ENCODE measurements around the gene BCO2.

The BCO2 gene

DNA sequence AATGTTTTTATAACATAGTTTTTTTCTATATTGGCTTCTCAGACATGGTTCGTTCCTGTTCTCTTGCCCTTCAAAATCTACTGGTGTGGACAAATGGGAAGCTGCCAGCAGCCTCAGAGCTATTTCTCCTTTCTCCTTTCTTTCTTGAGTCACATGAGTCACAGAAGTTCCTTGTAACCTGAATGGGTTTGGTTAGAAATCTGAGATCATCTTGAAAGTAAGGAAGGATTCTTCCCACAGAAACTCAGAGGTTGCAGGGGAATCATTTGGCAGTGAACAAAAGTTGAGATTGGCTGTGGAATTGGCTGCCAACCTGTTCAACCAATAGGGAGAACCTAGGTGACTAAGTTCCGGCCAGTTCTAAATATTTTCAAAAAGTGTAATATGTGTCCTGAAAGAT is 72.9 kb downstream of the BCO2 start:
- no peak for DNase-seq (ENCODE audit: low read depth in 2 of 2)

DNA sequence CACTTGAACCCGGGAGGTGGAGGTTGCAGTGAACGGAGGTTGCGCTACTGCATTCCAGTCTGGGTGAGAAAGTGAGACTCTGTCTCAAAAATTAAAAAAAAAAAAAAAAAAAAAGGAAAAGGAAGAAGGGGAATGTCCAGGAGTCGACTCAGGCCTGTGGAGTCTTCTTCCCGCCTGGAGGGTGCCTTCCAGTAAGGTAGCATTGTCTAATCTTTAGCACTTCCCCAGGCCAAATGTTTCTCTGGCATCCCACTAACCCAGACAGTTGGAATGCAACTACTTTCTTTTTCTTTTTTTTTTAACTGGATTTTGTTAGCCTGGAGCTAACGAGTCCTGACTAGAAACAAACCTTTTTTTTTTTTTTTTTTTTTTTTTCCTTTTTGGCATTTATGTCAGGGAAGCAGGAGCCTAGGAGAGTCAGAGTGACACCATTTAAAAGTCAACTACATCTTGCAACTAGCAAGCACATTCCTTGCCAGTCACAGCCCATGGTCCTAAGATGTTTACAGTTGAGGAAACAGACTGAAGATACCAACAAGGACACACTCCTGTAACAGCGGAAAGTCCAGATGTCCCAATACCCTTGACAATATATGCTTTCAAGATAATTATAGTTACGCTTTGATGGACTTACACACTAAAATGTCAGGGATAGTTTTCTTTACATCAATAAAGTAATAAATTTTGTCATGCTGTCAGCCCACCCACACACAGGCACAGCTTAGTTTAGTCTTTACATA is 74.7 kb downstream of the BCO2 start:
- DNase-seq (ENCODE audit: low read depth in 2 of 2), result no peak

DNA sequence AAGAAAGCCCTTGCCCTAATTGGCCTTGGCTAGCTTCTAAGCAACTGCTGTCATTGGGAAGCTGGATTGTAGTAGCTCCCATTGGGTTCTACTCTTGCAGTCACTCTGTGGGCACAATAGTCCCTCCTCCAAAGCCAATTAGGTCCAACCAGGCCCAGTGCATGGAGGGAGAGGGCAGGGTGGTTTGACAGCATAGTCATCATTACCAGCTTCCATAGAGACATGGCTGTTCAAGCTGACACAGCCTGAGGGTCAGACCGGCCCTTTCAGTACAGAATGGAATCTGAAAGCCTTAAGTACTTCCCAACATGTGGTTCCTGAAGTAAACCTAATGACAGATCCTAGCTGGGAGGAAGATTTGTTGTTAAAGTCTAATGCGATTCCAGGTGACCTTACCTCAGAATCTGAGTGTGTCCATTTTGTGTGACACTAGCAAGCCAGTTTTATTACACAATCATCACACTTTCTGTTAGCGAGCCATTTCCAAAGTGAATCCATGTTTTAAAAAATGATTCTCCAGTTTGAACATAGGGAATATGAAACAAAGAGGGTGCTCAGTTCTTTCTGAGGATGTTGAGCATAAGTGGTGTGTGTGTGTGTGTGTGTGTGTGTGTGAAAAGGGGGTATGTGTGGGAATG is 78.4 kb downstream of the BCO2 start:
- DNase-seq (ENCODE audit: low read depth in 2 of 2), result no peak

DNA sequence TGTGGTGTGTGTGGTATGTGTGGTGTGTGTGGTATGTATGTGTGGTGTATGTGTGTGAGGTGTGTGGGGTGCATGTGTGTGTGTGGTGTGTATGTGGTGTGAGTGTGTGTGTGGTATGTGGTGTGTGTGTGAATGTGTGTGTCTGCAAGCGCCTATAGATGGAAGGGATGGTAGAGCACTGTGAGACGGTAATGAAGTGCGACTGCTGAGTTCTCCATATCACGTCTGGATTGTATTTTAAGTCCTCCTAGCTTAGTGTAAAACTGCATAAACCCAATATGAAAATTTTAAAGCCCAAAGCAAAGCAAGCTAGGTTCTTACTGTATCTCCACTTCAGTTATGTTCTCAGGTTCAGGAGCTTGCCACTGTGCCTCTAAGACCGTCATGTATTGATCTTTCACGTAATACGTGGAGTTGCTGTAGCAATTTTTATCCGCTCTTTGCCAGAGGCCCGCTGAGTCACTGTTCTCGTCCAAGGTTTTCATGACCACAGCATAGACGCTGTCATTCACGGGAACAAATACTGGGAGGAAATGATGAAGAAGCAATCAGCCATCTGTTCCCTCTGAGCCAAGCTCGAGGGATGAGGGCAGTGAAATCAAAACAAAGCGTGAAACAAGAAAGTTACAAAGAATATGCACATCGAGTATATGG is 79.9 kb downstream of the BCO2 start:
- no peak for DNase-seq (ENCODE audit: low read depth in 2 of 2)

DNA sequence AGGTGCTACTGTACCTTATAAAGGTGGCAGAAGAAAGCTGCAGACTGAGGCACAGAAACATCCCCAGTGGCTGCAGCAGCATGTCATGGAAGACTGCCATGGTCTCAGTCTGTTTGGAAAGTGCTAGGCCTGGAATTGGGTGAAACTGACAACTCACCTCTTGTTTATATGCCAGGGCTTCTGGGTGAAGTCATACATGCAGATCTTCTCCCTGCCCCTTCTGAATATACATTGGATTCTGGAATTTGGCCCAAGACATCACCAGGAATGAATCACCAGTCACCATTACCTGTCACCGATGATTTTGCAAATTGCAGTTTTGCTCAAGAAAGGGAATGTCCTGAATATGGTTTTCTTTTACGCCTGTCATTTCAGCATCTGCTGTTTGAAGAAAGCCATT is 85.2 kb downstream of the BCO2 start, which contains the start of gene PLET1:
PLET1 (minus strand) TSS at position 371 of the 400 bp plus-strand sequence; CDS start at position 100, 271 bp downstream.
- no peak for DNase-seq (ENCODE audit: low read depth in 2 of 2)

DNA sequence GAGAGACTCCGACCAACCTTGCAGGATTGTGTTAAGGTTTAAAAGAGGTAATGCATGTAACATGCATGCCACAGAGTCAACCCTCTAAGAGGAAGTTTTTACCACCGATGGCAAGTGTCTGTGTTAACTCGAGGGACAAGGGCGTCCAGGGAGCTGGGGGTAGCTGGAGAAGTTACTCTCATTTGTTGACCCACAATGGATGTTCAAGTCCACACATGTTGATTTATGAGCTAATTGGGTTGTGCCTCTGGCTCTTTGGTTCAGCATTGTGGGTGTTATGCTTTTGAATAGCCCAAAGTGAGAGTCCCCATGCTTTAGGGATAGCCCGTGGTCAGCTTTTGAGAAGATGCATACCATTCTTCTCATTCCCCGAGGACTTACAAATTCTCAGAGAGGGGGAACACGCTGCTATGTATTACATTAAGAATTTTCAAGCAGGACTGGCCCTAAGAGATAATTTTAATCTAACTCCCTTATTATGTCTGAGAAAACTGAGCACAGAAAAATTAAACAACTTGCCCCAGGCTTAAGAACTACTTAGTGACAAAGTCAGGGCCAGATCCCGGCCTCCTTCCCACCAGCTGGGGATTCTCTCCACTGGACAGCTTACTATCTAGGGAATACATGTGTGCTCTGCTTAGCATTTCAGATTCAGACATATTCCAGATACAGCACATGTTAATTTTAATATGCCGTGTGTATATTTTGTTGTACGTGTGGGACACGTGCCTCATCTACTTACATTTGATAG is 90.5 kb downstream of the BCO2 start:
- DNase-seq (ENCODE audit: low read depth in 2 of 2), result no peak

DNA sequence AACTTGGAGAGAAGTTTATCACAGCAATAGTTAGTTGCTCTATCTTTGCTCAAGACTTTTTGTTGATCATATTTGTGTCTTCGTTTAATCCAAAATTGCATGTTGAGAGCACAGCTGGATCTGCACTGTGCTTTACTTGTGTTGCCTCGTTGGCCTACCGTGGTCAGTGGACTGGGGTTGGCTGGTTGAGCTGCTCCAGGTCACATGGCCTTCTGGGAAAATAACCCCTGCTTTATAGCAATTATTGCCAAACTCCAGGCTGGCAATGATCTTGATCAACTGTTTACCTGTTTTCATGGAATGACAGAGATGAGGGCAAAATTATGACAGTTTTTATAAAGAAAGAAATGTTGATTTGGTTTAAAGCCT is 91.1 kb downstream of the BCO2 start:
- DNase-seq (ENCODE audit: low read depth in 2 of 2), result no peak

DNA sequence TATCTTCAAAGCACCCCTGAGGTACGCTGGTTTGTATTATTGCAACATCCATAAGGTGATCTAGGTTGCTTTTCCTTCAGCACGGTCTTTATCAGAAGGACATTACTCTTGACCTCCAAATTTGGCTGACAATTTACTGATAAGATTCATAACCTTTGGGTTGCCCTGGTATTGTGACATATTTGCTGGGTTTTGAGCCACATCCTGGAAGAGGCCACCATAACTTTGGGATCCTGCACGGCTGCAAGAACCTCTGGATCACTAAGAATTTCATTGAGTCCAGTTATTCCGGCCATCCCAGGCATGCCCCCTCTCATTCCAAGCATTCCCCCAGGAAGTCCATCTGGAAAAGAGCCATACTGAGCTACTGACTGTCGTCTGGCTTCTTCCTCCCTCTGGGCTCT is 91.9 kb downstream of the BCO2 start:
- no peak for DNase-seq (ENCODE audit: low read depth in 2 of 2)

DNA sequence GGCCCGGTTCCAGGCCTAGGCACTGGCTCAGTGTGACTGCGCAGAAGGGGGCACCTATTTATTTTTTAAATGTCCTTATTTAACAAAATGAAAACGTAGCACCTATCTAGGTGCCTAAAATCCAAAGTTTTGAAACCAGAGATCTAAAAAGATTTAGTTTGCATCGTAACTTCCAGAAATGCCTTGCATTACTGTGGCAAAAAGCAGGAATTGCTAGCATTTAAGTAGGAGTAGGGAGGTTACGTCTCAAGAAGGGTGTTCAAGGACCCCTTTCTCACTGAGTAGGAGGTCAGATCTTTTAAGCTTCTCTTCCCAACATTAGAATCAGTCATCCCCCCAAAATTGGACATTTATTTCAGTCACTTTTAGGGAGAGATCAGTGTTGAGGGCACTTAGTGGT is 93.1 kb downstream of the BCO2 start:
- DNase-seq (ENCODE audit: low read depth in 2 of 2), result no peak

Measured in stimulated activated CD8-positive, alpha-beta memory T cell treated with anti-CD3 and anti-CD28 coated beads, Interleukin-7, amount 100 ng/mL, for 1 hour (primary cell).